Astrocyte (in vitro differentiated cells and primary cell): ENCODE data around the gene NDOR1. TPM values are rescaled to one million over a fixed set of nuclear protein-coding genes. Genes with fewer than 3 reads are reported as not detected.

ENCODE experiments used
- DNase-seq: peaks from one replicate; pipeline ENCODE4 v3.0.0-alpha.2; 2010; ENCODE audit warnings: low read depth
- FAIRE-seq: peaks from 2 replicates; lab custom pipeline; 2011; peaks lifted over from hg19 to GRCh38; lab: Jason Lieb, UNC
- H2AFZ ChIP-seq: 2 replicates; pipeline ENCODE4 v1.6.0; 2012; ENCODE audit warnings: low read depth, low read length, inconsistent platforms
- H3K27ac ChIP-seq: 2 replicates; pipeline ENCODE4 v1.5.1; 2011; ENCODE audit warnings: low read depth, low read length, inconsistent platforms
- H3K27me3 ChIP-seq: 2 replicates; pipeline ENCODE4 v1.6.0; 2011; ENCODE audit warnings: low read length, inconsistent platforms; ENCODE audit not compliant: insufficient read depth
- H3K36me3 ChIP-seq: 2 replicates; pipeline ENCODE4 v1.5.1; 2011; ENCODE audit warnings: low read length, inconsistent platforms; ENCODE audit not compliant: insufficient read depth
- H3K4me1 ChIP-seq: 2 replicates; pipeline ENCODE4 v1.5.1; 2011; ENCODE audit warnings: low read length, inconsistent platforms; ENCODE audit not compliant: insufficient read depth
- H3K4me2 ChIP-seq: 2 replicates; pipeline ENCODE4 v1.6.0; 2012; ENCODE audit warnings: low read length, inconsistent platforms
- H3K4me3 ChIP-seq: 2 replicates; pipeline ENCODE4 v1.5.1; 2011; ENCODE audit warnings: low read depth, mild to moderate bottlenecking, low read length, inconsistent platforms; ENCODE audit not compliant: insufficient read depth
- H3K79me2 ChIP-seq: 2 replicates; pipeline ENCODE4 v1.6.0; 2012; ENCODE audit warnings: mild to moderate bottlenecking, low read length, inconsistent platforms; ENCODE audit not compliant: insufficient read depth
- H3K9ac ChIP-seq: 2 replicates; pipeline ENCODE4 v1.6.0; 2012; ENCODE audit warnings: mild to moderate bottlenecking, low read length, inconsistent platforms
- H3K9me3 ChIP-seq: 2 replicates; pipeline ENCODE4 v1.5.1; 2012; ENCODE audit warnings: low read depth, mild to moderate bottlenecking, low read length, inconsistent platforms; ENCODE audit not compliant: insufficient read depth
- H4K20me1 ChIP-seq: 2 replicates; pipeline ENCODE4 v1.6.0; 2012; ENCODE audit warnings: low read length, inconsistent platforms; ENCODE audit not compliant: insufficient read depth
- H3K27ac Mint-ChIP-seq: one replicate; pipeline ENCODE4 v1.8.0; 2021; ENCODE audit warnings: mild to moderate bottlenecking, mixed read lengths; ENCODE audit not compliant: unreplicated experiment
- H3K27me3 Mint-ChIP-seq: one replicate; pipeline ENCODE4 v1.8.0; 2021; ENCODE audit warnings: low read depth, mixed read lengths; ENCODE audit not compliant: unreplicated experiment
- H3K36me3 Mint-ChIP-seq: one replicate; pipeline ENCODE4 v1.8.0; 2021; ENCODE audit warnings: low read depth, mixed read lengths; ENCODE audit not compliant: unreplicated experiment
- H3K4me1 Mint-ChIP-seq: one replicate; pipeline ENCODE4 v1.8.0; 2021; ENCODE audit warnings: low read depth, mixed read lengths; ENCODE audit not compliant: unreplicated experiment
- H3K4me3 Mint-ChIP-seq: one replicate; pipeline ENCODE4 v1.8.0; 2021; ENCODE audit warnings: mild to moderate bottlenecking, moderate library complexity, mixed read lengths; ENCODE audit not compliant: unreplicated experiment
- H3K9me3 Mint-ChIP-seq: one replicate; pipeline ENCODE4 v1.8.0; 2021; ENCODE audit warnings: mild to moderate bottlenecking, mixed read lengths; ENCODE audit not compliant: unreplicated experiment
- EZH2 ChIP-seq: IDR thresholded peaks from 2 replicates; pipeline ENCODE4 v1.6.1; 2012; ENCODE audit warnings: mild to moderate bottlenecking, low read length, inconsistent platforms; ENCODE audit not compliant: insufficient read depth
- total RNA-seq: library from RNA; stranded (reverse); gene quantifications from 2 replicates; pipeline ENCODE4 v1.2.1, GENCODE V29; 2021
- TF ChIP-seq, protein P1 (sequence below): IDR thresholded peaks from 2 replicates; pipeline ENCODE4 v1.5.1; 2011; ENCODE audit warnings: low read depth, mild to moderate bottlenecking, inconsistent platforms, low read length, moderate library complexity; ENCODE audit not compliant: insufficient read depth

The NDOR1 gene
- total RNA-seq, 1 donor from 2014 or later: 14.5 TPM

DNA sequence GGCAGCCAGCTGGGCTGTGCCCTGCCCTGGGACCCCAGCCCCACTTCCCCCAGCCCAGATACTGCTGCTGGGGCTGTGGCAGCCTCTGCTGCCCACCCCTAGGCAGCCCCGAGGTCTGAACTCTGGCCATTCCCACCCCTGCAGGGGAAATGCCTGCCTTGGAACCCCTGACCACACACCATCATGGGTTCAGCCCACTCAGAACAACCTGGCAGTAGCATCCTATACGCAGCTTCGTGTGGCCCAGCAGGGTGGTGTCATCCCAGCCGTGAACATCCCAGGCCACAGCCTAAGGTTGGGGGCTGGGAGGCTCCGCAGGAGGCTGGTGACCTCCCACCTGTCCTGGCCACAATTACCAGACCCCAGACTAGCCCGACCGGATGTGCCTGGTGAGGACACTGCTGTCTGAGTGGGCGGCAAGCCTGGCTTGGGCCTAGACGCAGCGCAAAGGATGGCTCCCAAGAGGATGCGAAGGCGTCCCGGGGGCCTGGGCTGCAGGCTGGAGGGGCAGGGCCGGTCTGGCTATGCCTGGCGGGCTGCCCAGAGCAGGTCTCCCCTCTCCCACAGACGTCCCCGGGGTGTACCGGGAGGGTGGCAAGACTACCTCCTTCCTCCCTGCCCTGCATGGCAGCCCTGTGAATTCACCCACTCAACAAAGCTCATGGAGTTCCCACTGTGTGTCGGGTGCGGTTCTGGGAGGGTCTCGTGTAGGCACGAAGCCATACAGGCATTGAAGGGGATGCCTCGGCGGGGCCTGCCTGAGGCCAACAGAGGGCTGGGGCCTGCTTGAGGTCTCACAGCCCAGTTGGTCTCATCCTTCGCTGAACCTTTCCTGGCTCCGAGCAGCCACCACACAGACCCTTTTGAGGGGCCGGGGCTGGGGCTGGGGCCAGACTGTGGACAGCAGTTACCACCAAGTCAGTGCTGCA, 23.7 kb downstream of the NDOR1 start:
- no peak for TF ChIP-seq EZH2
- TF ChIP-seq, protein P1, sequence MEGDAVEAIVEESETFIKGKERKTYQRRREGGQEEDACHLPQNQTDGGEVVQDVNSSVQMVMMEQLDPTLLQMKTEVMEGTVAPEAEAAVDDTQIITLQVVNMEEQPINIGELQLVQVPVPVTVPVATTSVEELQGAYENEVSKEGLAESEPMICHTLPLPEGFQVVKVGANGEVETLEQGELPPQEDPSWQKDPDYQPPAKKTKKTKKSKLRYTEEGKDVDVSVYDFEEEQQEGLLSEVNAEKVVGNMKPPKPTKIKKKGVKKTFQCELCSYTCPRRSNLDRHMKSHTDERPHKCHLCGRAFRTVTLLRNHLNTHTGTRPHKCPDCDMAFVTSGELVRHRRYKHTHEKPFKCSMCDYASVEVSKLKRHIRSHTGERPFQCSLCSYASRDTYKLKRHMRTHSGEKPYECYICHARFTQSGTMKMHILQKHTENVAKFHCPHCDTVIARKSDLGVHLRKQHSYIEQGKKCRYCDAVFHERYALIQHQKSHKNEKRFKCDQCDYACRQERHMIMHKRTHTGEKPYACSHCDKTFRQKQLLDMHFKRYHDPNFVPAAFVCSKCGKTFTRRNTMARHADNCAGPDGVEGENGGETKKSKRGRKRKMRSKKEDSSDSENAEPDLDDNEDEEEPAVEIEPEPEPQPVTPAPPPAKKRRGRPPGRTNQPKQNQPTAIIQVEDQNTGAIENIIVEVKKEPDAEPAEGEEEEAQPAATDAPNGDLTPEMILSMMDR: no peak
- H3K36me3 ChIP-seq: no peaks in the 10 kb centered on the region
- no peaks in the 10 kb centered on the region for H3K9me3 ChIP-seq
- no peak overlapping the region for H3K27ac ChIP-seq
- H3K4me3 ChIP-seq: no peak overlapping the region
- FAIRE-seq (no peak), DNase-seq (no peak)
- H4K20me1 ChIP-seq: no peaks in the 10 kb centered on the region
- H3K4me3 Mint-ChIP-seq: no peak overlapping the region
- no peaks in the 10 kb centered on the region for H3K27me3 ChIP-seq
- H3K4me2 ChIP-seq: no peak overlapping the region
- peaks cover 4% of the 10 kb centered on the region for H3K4me1 Mint-ChIP-seq
- no peak overlapping the region for H3K27ac Mint-ChIP-seq
- peaks cover 12% of the 10 kb centered on the region for H3K4me1 ChIP-seq
- no peaks in the 10 kb centered on the region for H3K9me3 Mint-ChIP-seq
- H3K36me3 Mint-ChIP-seq: no peaks in the 10 kb centered on the region
- H3K9ac ChIP-seq: no peak overlapping the region
- H2AFZ ChIP-seq: no peak overlapping the region
- no peaks in the 10 kb centered on the region for H3K27me3 Mint-ChIP-seq
- H3K79me2 ChIP-seq: no peaks in the 10 kb centered on the region

DNA sequence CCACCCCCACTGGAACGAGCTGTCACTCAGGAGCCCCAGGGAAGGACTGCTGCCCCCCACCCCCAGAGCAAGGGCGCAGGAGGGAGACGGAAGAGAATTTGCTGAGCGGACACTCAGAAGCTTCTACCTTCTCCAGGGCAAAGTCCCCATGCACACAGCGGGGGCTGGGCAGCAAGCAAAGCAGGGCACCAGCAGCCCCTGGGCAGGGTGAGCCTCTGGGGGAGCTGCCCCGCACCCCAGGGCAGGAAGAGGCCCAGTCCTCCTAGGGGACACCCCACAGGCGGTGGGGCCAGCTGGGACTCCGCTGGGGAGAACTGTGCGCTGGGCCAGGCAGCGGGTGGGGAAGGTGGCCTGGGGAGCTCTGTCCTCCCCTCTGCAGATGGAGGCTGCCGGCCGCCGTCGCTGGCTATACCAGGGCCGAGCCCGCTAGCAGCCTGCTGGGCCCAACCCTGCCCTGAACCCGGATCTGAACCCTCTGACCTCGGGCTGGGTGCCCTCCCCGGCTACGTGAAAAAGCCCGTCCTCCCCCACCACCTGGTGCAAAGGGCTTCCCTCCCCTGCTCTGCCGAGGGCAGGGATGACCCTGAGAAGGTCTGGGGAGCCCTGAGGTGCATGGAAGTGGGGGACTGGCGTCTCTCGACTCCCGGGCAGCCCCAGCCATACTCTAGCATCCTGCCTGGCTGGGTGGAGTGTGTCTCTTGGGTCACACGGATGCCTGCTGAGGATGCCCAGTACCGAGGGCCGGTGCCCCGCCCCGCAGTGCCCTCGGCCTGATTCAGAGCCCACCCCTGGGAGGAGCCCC, 24.6 kb downstream of the NDOR1 start:
- Histone ChIP-seq H3K27ac (no peak overlapping the region), H2AFZ (no peak overlapping the region), H3K36me3 (no peaks in the 10 kb centered on the region), H3K9ac (no peak overlapping the region), H3K27me3 (no peaks in the 10 kb centered on the region), H3K4me1 (peaks cover 12% of the 10 kb centered on the region), H3K4me2 (no peak overlapping the region), H3K79me2 (no peaks in the 10 kb centered on the region), H3K9me3 (no peaks in the 10 kb centered on the region), H3K4me3 (no peak overlapping the region), H4K20me1 (no peaks in the 10 kb centered on the region)
- DNase-seq: no peak
- Mint-ChIP-seq H3K36me3 (no peaks in the 10 kb centered on the region), H3K9me3 (no peaks in the 10 kb centered on the region), H3K4me1 (peaks cover 4% of the 10 kb centered on the region), H3K27ac (no peak overlapping the region), H3K4me3 (no peak overlapping the region), H3K27me3 (no peaks in the 10 kb centered on the region)
- TF ChIP-seq, protein P1: no peak
- TF ChIP-seq EZH2: no peak
- no peak for FAIRE-seq
